LNCAP (cell line): ENCODE measurements around the gene MBD5.

ENCODE experiments used
- CTCF ChIP-seq: fragments of 450-650 bp; IDR thresholded peaks from 2 replicates; pipeline ENCODE4 v1.5.1; 2017; ENCODE audit warnings: mild to moderate bottlenecking

The MBD5 gene

GRCh38 chr2:148237911-148238310, 217.0 kb downstream of the MBD5 start:
- TF ChIP-seq CTCF: no peak

GRCh38 chr2:148238561-148238960, 217.7 kb downstream of the MBD5 start:
- TF ChIP-seq CTCF: no peak

GRCh38 chr2:148240838-148241237, 219.9 kb downstream of the MBD5 start:
- no peak for TF ChIP-seq CTCF

- no peak for TF ChIP-seq CTCF
Observed at GRCh38 chr2:148244593-148245292, 223.9 kb downstream of the MBD5 start.

GRCh38 chr2:148251993-148252392, 231.1 kb downstream of the MBD5 start:
- no peak for TF ChIP-seq CTCF

- no peak for TF ChIP-seq CTCF
Observed at GRCh38 chr2:148252646-148253045, 231.8 kb downstream of the MBD5 start.

- TF ChIP-seq CTCF: no peak
Observed at GRCh38 chr2:148253685-148254084, 232.8 kb downstream of the MBD5 start.

- no peak for TF ChIP-seq CTCF
Observed at GRCh38 chr2:148255929-148256328, 235.0 kb downstream of the MBD5 start.
